GM18526 (cell line): ENCODE measurements around the gene LSMEM2.

Experiments used
- POLR2A ChIP-seq: IDR thresholded peaks from 3 replicates; pipeline ENCODE4 v1.6.1; 2011; ENCODE audit not compliant: insufficient read length; ENCODE audit errors: extremely low read depth

Gene LSMEM2

GRCh38 chr3:50327129-50327528 is 48.2 kb downstream of the LSMEM2 start:
- TF ChIP-seq POLR2A = no peak

- peak; percentile 81 for TF ChIP-seq POLR2A
Observed at GRCh38 chr3:50327943-50328691, 49.2 kb downstream of the LSMEM2 start, which contains the start of gene TUSC2. Gene TUSC2 (minus strand): TSS chr3:50328223. CDS start chr3:50328099, 124 bp downstream.

- no peak for TF ChIP-seq POLR2A
Observed at GRCh38 chr3:50330330-50330729, 51.4 kb downstream of the LSMEM2 start.

GRCh38 chr3:50331364-50331907 is 52.5 kb downstream of the LSMEM2 start:
- TF ChIP-seq POLR2A = no peak

DNA sequence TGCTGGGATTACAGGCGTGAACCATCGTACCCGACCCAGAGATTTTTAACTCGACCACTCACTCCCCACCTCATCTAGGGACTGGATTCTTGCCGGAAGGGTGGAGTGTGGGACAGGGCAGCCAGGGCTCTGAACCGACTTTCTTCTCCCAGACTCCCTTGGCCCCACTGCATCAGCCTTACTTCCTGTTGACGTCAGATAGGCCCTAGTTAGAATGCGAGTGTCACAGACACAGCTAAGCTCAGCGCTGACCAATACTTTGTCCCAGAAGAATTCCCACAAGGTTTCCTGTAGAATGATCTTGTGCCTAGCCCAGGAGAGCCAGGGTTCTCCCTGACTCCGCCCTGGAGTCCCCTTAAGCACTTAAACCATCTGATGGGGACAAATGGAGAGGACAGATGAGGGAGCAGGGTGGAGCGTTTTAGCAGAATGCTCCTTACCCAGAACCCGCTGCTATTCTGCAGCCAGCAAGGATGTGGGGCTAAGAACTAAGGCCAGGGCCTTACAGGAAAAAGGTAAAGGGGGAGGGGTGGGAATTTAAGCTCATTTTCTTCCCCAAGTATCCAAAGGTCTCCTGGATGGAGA is 54.9 kb downstream of the LSMEM2 start:
- TF ChIP-seq POLR2A = no peak

DNA sequence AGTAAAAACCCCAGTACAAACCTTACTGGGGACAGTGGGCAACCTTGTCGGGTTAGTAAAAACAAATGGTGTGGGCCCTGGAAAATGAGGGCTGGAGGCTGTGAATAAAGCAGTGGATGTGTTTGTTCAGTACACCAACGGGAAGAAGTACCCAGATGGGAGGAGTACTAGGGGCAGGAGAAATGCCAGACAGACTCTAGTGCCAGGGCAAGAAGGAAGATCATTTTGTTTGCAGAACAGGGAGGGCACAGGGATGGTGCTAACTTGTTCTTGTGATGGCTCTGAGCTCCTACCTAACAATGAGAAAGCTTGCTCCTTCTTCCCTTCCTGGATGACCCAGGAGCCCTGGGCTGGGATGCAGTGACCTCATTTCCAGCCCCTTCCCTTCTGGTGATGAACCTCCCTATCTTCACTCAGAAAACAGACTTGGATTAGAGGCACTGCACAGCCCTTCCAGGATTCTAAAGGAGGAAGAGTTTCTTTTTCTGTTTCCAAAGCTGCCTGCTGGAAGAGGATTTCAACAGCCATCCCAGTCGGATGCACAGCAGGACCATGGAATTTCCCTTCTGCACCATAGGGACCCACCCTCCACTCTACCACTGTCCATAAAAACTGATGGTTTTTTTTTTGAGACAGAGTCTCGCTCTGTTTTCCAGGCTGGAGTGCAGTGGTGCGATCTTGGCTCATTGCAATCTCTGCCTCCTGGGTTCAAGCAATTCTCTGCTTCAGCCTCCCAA is 55.6 kb downstream of the LSMEM2 start:
- TF ChIP-seq POLR2A = no peak

DNA sequence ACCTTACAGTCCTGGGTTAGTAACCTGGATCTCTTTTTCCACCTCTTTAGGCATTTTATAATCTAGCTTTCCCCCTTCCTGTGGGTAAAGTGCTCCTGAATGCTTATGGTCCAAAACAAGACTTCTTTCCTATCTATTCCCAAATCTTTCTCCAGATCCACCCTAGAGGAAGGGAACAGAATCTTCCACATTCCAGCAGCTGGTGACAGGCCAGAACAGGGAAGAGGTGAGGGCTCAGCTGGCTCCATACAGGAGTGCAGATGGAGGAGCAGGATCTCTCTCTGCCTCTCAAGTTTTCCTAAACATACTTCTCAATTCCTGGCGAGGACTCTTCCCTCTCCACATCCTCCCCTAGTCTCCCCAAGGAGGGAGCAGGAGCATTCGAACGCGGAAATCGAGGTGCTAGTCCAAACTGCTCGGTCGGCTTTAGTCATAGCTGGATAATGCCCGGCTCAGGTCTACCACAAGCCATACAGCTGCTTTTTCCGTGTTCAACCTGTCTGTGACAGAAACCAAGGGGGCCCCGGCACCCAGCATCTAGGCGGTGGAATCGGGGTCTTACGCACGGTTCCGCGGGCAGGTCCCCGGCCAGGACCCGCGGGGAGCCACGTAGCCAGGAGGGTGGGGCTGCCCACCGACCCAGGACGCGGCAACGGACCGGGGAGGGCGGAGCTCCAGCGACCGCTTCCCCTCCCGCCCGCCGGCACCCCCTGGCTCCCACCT is 57.7 kb downstream of the LSMEM2 start:
- no peak for TF ChIP-seq POLR2A

- TF ChIP-seq POLR2A = peak; percentile 77
Observed at GRCh38 chr3:50337175-50337861, 58.4 kb downstream of the LSMEM2 start.
